ENCODE results near the gene PBX4.

DNA sequence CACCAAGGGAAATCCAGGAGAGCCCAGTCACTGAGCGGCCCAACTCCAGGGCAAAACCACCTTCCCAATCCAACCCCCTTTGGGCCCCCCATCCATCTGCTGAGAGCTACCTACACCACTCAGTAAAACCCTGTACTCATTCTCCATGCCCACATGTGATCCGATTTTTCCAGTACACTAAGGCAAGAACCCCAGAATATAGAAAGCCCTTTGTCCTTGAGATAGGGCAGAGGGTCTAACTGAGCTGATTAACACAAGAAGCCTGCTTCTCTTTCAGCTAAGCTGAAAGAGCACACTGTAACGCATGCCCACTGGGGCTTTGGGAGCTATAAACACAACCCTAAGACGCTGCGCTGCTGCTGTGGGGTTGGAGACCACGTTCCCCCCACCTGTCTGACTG lies 36.0 kb downstream of the PBX4 start:
- TF ChIP-seq, protein P1, sequence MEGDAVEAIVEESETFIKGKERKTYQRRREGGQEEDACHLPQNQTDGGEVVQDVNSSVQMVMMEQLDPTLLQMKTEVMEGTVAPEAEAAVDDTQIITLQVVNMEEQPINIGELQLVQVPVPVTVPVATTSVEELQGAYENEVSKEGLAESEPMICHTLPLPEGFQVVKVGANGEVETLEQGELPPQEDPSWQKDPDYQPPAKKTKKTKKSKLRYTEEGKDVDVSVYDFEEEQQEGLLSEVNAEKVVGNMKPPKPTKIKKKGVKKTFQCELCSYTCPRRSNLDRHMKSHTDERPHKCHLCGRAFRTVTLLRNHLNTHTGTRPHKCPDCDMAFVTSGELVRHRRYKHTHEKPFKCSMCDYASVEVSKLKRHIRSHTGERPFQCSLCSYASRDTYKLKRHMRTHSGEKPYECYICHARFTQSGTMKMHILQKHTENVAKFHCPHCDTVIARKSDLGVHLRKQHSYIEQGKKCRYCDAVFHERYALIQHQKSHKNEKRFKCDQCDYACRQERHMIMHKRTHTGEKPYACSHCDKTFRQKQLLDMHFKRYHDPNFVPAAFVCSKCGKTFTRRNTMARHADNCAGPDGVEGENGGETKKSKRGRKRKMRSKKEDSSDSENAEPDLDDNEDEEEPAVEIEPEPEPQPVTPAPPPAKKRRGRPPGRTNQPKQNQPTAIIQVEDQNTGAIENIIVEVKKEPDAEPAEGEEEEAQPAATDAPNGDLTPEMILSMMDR (IDR thresholded peaks at IDR 0.05), result no peak
- TF ChIP-seq POLR2A (IDR thresholded peaks at IDR 0.05), result no peak
